GM18951 (cell line): ENCODE results near the gene ITM2C.

Experiments
- POLR2A ChIP-seq: IDR thresholded peaks from 4 replicates; pipeline ENCODE4 v1.6.1; 2011; ENCODE audit warnings: mild to moderate bottlenecking; ENCODE audit not compliant: insufficient read length, insufficient read depth; ENCODE audit errors: extremely low read depth
- in situ Hi-C: fragments of 300-500 bp; cut with MboI; formaldehyde crosslinking; loops from one replicate; pipeline ENCODE4 v1.12.0; 2022; ENCODE audit warnings: low sequenced_read_pairs, mixed read lengths, inconsistent platforms; ENCODE audit not compliant: unreplicated experiment

ITM2C gene

DNA sequence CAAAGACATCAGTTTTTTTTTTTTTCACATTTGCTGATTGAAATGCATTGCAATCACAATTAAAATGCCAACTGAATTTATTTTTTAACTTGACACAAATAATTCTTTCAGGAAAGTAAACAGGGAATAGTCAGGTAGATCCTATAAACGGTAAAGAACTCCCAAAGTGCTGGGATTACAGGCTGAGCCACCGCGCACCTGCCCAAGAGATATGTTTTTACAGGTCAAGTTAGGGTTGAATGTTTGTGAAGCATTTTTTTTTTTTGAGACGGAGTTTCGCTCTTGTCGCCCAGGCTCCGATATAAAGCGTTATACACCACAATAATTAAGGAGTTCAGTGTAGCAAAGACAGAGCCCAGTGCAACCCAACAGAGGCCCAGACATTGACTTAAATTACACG is 15.1 kb downstream of the ITM2C start:
- TF ChIP-seq POLR2A, result no peak
- in situ Hi-C loops, result no loop called here

GRCh38 chr2:230881840-230882239 is 17.1 kb downstream of the ITM2C start:
- in situ Hi-C loops, result no loop called here
- no peak for TF ChIP-seq POLR2A

GRCh38 chr2:230885463-230886130 is 20.9 kb downstream of the ITM2C start:
- TF ChIP-seq POLR2A, result no peak
- in situ Hi-C loops, result no loop called here

- in situ Hi-C loops, result no loop called here
- no peak for TF ChIP-seq POLR2A
Observed at GRCh38 chr2:230886206-230886605, 21.5 kb downstream of the ITM2C start.

DNA sequence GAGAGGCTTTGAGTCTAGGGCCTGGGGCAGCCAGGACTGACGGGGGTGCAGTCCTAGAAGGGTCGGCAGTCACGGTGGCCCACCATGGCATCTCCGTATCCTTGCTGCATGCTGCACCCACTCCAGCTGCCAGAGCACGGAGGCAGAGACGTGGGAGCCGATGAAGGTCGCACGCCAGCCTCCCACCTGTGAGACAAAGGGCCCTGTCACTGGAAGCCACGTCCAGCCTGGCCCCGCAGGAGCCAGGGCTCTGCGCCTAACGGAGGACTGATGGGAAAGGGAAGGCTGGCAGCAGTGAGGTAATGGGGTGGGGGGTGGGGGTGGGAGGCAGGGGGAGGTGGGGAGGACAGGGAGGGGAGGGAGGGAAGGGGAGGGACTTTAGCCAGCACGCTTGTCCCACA is 21.9 kb downstream of the ITM2C start:
- in situ Hi-C loops, result no loop called here
- TF ChIP-seq POLR2A, result no peak

GRCh38 chr2:230887342-230887741 is 22.6 kb downstream of the ITM2C start:
- in situ Hi-C loops, result no loop called here
- TF ChIP-seq POLR2A, result no peak

DNA sequence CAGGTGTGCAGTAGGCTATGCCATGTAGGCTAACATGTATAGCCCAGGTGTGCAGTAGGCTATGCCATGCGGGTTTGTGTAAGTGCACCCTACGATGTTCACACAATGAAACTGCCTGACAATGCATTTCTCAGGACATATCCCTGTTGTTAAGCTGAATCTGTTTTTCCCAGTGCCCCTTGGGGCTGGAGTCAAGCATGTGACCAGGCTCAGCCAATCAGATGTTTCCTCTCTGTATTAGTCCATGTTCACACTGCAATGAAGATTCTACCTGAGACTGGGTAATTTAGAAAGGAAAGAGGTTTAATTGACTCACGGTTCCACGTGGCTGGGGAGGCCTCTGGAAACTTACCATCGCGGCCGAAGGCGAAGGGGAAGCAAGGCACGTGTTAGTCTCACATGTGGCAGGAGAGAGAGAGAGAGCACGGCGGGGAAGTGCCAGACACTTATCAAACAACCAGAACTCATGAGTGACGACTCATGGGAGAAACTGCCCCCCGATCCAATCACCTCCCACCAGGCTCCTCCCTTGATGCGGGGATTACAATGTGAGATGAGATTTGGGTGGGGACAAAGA is 24.2 kb downstream of the ITM2C start:
- no peak for TF ChIP-seq POLR2A
- in situ Hi-C loops, result no loop called here

DNA sequence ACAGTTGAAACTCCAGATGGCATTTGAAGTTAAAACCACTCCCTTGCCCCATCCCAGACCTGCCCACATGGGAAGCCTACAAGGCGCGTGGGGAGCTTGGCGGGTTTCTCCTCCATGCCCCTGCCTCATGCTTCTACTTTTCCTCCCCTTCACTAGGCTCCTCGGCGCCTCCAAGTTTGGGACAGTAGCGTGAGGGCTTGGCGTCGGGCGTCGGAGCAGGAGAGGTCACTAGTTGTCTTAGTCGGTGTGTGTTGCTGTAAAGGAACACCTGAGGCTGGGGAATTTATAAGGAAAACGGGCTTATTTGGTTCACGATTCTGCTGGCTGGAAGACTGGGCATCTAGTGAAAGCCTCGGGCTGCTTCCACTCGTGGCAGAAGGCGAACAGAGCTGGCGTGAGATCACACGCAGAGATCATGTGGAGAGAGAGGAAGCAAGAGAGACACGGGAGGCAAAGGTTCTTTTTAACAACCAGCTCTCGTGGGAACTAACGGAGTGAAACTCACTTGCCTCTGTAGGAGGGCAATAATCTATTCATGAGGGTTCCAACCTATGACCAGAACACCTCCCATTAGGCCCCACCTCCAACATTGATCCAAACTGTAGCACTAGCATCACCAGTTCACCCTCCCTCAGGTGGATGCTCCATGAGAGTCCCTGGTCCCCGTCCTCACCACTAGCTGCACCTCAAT is 25.3 kb downstream of the ITM2C start:
- in situ Hi-C loops, result no loop called here

DNA sequence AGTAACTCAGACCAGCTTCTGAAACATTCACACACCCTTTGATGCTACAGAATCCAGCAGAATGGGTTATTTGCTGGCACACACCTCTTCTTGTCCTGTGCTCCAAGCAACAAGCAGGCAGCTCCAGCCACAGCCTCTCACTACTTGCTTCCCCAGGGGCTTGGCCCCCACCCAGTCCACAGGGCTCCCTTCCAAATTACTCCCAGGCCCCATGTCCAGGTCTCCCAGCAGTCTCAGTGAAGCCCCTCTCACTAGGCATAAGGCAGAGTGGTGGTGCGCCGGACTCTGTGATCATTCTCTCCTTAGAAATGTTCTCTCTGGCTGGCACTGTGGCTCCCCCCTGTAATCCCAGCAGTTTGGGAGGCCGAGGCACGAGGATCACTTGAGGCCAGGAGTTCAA is 25.9 kb downstream of the ITM2C start:
- in situ Hi-C loops, result no loop called here
- no peak for TF ChIP-seq POLR2A

More for the DNA sequence above, 25.3 kb downstream of the ITM2C start:
- TF ChIP-seq POLR2A, result no peak

- TF ChIP-seq POLR2A, result no peak
- in situ Hi-C loops, result no loop called here
Observed at GRCh38 chr2:230891064-230891463, 26.3 kb downstream of the ITM2C start.

GRCh38 chr2:230891509-230891908 is 26.8 kb downstream of the ITM2C start:
- in situ Hi-C loops, result no loop called here
- TF ChIP-seq POLR2A, result no peak

- in situ Hi-C loops, result no loop called here
- TF ChIP-seq POLR2A, result peak; percentile 15
Observed at GRCh38 chr2:230893338-230893737, 28.6 kb downstream of the ITM2C start.

- no peak for TF ChIP-seq POLR2A
- in situ Hi-C loops, result no loop called here
Observed at GRCh38 chr2:230893841-230894781, 29.4 kb downstream of the ITM2C start.
